Erythroblast (primary cell): ENCODE measurements around the gene SGK1.

Experiments used
- GATA1 ChIP-seq: IDR thresholded peaks from 2 replicates; pipeline ENCODE4 v1.6.1; 2011; ENCODE audit warnings: low read depth, mild to moderate bottlenecking, control low read depth, low read length, moderate library complexity
- POLR2A ChIP-seq: IDR thresholded peaks from 2 replicates; pipeline ENCODE4 v1.6.1; 2011; ENCODE audit warnings: mild to moderate bottlenecking, low read length

- no peak for TF ChIP-seq POLR2A
- TF ChIP-seq GATA1: no peak
These were observed 144.6 kb downstream of the SGK1 start for GRCh38 chr6:134173366-134173725.
